K562 (cell line): ENCODE data around the gene CAPZA1. TPM values are rescaled to one million over a fixed set of nuclear protein-coding genes. Genes with fewer than 3 reads are reported as not detected.

ENCODE experiments used
- BRD9 ChIP-seq: fragments of 450-650 bp; IDR thresholded peaks from 2 replicates; pipeline ENCODE4 v1.6.1; 2018; ENCODE audit warnings: low read depth; ENCODE audit not compliant: partially characterized antibody
- CREM ChIP-seq: IDR thresholded peaks from 2 replicates; pipeline ENCODE4 v1.6.1; 2014; ENCODE audit warnings: antibody characterized with exemption, low read depth
- ETV1 ChIP-seq: fragments of 450-650 bp; conservative IDR thresholded peaks from 2 replicates; pipeline ENCODE4 v1.6.1; 2016; ENCODE audit warnings: missing genetic modification characterization, control low read depth, low read depth, missing compliant biosample characterization
- ETV5 ChIP-seq: sonication (generic); formaldehyde crosslinking; IDR thresholded peaks from 2 replicates; pipeline ENCODE4 v1.4.0; 2020; ENCODE audit warnings: low read depth, mild to moderate bottlenecking, missing genetic modification reagents
- IRF1 ChIP-seq: sonication (generic); formaldehyde crosslinking; IDR thresholded peaks from 2 replicates; pipeline ENCODE4 v1.8.0; 2022; ENCODE audit warnings: missing genetic modification reagents, mild to moderate bottlenecking, borderline replicate concordance
- SAFB2 ChIP-seq: fragments of 200-400 bp; formaldehyde crosslinking; IDR thresholded peaks from 2 replicates; pipeline ENCODE4 v1.6.1; 2018; ENCODE audit warnings: borderline replicate concordance, low read length, low read depth, moderate library complexity; ENCODE audit not compliant: severe bottlenecking
- SPI1 ChIP-seq: IDR thresholded peaks from 2 replicates; pipeline ENCODE4 v1.6.1; 2011; ENCODE audit warnings: low read depth, low read length, control low read depth, borderline replicate concordance
- THAP12 ChIP-seq: fragments of 250-450 bp; sonication (Bioruptor Pico); IDR thresholded peaks from 2 replicates; pipeline ENCODE4 v1.9.0; 2021; ENCODE audit warnings: mild to moderate bottlenecking, inconsistent platforms
- THRB ChIP-seq: fragments of 450-650 bp; formaldehyde crosslinking; conservative IDR thresholded peaks from 2 replicates; pipeline ENCODE4 v1.4.0; 2022; ENCODE audit warnings: mild to moderate bottlenecking, missing genetic modification characterization
- ZBTB17 ChIP-seq: fragments of 450-650 bp; formaldehyde crosslinking; IDR thresholded peaks from 2 replicates; pipeline ENCODE4 v1.4.0; 2020; ENCODE audit warnings: mild to moderate bottlenecking
- ZNF282 ChIP-seq: sonication (generic); formaldehyde crosslinking; IDR thresholded peaks from 2 replicates; pipeline ENCODE4 v1.8.1; 2023; ENCODE audit warnings: missing genetic modification reagents
- ZNF395 ChIP-seq: fragments of 200-800 bp; sonication (Bioruptor generic); IDR thresholded peaks from 2 replicates; pipeline ENCODE4 v1.6.1; 2017; ENCODE audit warnings: missing genetic modification characterization, missing compliant biosample characterization
- ZNF551 ChIP-seq: fragments of 250-450 bp; sonication (Bioruptor Pico); IDR thresholded peaks from 2 replicates; pipeline ENCODE4 v1.5.0; 2021; ENCODE audit warnings: mild to moderate bottlenecking, moderate library complexity
- polyA plus RNA-seq, 8 experiments: library from polyadenylated mRNA; depleted of rRNA in 4 of 8; stranded (reverse) in 5 of 8; unstranded in 3 of 8; fragments of >200 nt; fragmentation: Nextera tagmentation in 2 of 8; fragmentation: Illumina TruSeq in 1 of 8; extraction: Ambion mirVana in 2 of 8; extraction: Trizol in 1 of 8; gene quantifications; 2 replicates each; pipeline versions ENCODE4 v1.2.1 to v1.2.3, GENCODE V29; 2011 to 2014; ENCODE audit warnings: inconsistent platforms in 1 of 8, missing spikeins in 1 of 8
- total RNA-seq, 7 experiments: library from RNA; depleted of rRNA in 6 of 7; stranded (reverse); fragments of >200 nt in 6 of 7; fragmentation: Illumina TruSeq in 2 of 7; extraction: Trizol in 2 of 7; gene quantifications; 2 replicates each; pipeline versions ENCODE4 v1.2.1 to v1.2.3, GENCODE V29; 2011 to 2021; ENCODE audit warnings: low replicate concordance in 1 of 7

CAPZA1 gene
- total and polyA plus RNA-seq, 9 of the 15 experiments (the other 6 are each of a cell fraction or from before 2014, with no cell fraction given), result 237 to 1,020 (median 306) TPM

- TF ChIP-seq THAP12 (CRISPR knock-in tag) (peak; percentile 82; the same call in 1 of the 2 replicates), CREM (peak; percentile 43; the same call in 1 of the 2 replicates), SAFB2 (no peak), ZNF551 (CRISPR knock-in tag) (no peak), IRF1 (CRISPR knock-in tag) (no peak), ETV1 (tag) (no peak), THRB (CRISPR knock-in tag) (no peak), BRD9 (peak; percentile 87), ZBTB17 (CRISPR knock-in tag) (no peak), ZNF395 (0 out of 2 replicates have a peak, but pooled peaks have one; percentile 29), ETV5 (CRISPR knock-in tag) (no peak), SPI1 (no peak), ZNF282 (CRISPR knock-in tag) (no peak)
These were observed 87.8 kb downstream of the CAPZA1 start (continued) for GRCh38 chr1:112707221-112708001.
